COR-L47 (cell line): Measurements from ENCODE around the gene OTOP2.
"Not testable (repeated sequence)": the region's sequence is repeated elsewhere in the genome, so short reads cannot be mapped to it uniquely, and the experiment has no call there.

Experiments
- DNase-seq: peaks from one replicate; lab custom pipeline; 2025; lab: John Stamatoyannopoulos, UW

The OTOP2 gene

DNA sequence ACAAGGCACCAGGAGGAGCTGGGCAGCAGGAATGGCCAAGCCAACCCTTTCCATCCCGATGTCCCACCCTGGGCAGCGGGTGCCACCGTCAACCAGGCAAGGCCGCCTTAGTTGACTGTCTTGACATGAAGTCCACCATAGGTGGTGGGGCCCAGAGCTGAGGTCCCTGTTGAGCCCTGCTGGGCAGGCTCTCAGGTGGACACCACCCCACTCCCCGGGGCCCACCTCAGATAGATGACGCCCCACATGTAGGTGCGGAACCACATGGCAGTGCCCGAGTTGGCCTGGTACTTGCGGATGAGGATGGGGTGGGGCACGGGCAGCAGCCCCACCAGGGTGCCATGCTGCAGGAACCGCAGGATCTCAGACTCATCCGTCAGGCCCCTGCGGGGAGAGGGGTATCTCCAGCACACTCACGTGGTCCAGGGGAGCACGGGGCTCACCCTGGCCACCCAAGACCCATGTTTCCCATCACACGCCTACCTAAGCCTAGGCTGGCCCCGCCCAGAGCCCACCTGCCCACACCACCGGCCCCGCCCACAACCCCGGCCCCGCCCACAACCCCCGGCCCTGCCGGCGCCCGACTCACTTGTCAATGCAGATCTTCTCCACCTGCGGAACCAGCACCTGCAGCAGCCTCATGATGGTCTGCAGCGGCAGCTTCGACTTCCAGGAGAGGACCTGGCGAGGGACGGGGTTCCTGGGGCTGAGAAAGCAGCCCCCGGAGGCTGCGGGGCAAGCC is 27.8 kb downstream of the OTOP2 start:
- no peak for DNase-seq

DNA sequence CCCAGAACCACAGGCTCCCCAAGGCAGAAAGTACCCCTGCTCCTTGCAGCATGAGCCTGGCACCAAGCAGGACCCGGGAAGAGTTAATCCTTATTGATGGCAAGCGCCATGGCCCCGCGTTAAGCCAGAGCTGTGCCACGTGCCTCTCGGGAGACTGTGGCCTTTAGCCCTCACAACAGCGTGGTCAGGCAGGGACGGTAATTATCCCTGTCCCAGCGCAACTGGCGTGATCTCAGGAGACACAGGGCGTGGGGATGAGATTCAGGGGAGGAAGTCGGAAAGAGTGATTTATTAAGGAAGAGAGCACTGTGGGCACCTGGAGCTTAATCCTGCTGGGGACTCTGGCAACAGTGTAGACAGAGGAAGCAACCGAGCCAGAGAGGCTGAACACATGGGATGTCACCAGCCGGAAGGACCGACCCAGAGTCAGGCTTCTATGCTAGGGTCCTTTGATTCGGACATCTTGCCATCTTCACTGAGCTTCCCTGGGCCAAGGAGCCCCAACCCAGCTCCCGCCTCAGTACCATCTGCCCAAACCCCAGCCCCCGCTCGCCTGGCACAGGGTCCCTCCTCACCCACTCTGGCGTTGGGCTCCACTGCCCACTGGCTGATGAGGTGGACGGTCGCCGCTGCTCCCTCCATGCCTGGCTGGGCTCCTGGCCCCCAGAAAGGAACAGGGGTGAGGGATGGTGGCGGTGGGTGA is 28.5 kb downstream of the OTOP2 start:
- DNase-seq, result no peak

DNA sequence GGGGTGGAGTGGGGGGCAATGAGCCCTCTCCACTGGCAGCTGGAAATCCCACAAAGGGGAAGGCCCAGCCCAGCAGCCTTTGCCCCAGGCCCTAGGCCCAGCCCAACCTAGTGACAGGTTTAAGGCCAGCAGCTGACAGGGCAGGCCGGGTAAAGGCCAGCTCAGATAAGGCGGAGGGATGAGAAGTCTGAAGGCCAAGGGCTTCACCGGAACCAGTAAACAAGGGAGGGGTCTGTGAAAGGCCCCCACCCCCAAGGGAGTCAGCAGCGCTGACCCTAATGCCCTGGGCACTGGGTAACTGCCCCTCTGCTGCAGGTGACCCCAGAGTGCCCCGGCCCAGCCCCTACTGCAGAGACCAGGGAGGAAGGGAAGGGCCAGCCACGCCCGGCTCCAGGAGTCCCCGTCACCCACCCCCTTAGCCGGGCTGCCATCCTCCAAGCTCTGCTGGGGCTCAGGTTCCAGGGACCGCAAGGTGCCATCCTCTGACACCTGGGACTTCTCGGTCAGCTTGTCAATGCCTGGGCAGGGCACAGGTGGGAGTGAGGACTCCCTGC is 29.1 kb downstream of the OTOP2 start:
- no peak for DNase-seq

GRCh38 chr17:74954115-74954514 is 30.0 kb downstream of the OTOP2 start:
- no peak for DNase-seq

DNA sequence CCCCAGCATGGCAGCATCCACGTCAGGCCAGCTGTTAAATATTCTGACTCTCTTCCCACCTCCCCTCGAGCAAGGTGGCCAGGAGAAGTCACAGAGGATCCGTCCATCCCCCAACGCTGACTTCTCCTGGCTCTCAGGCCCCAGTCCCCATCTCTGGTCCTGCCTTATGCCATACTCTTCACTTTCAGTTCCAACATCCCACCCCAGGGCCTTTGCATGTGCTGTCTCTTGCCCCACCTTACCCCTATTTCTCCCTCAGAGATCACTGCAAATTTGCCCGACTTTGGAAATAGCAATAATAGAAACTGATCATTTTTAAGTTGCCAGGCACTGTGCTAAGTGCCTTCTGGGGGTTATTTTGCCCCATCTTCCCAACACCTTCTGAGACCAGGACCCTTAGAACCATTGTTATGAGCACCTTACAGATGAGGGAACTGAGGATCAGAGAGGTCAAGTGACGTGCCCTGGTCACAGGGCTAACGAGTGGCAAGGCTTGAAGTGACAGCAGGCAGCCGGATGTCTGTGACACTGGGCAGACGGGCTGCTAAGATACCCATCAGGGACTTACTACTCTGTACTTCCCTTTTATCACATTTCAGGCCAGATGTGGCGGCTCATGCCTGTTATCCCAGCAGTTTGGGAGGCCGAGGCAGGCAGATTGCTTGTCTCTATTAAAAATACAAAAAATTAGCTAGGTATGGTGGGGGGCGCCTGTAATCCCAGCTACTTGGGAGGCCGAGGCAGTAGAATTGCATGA is 30.8 kb downstream of the OTOP2 start:
- no peak for DNase-seq

- DNase-seq, result no peak
These were observed 32.0 kb downstream of the OTOP2 start for GRCh38 chr17:74956093-74956492.

DNA sequence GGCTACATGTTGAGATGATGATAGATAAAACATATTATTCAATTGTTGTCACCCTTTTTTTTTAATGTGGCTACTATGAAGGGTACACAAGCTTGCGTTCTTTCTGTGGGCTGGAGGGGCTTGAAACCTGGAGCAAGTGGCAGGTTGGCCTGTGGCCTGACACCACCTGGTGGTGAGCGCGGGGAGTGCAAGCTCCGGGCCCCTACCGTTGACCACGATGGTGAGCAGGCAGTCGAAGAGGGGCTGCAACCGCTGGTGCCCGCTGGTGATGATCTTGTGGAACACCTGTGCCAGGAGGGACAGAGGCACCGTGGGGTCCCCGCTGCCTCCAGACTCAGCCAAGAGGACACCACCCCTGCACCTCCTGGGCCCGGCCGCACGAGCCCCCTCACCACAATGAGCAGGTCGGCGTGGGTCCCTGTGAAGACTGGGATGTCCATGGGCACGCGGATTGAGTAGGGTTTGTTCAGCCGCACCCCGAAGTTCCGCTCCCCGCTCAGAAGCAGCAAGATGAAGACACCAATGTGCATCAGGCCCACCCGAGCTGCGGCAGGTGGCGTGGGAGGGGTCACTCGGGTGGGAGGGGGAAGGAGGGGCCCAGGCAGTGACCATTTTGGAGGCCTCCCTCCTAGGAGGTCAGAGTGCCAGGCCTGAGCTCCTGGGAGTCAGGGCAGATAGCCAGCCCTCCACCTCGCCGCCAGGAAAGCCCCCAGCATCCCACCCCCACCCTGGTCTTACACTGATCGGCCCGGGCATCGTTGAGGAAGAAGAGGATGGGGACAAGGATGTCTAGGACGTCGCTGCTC is 34.1 kb downstream of the OTOP2 start:
- peak; percentile 37 for DNase-seq

DNA sequence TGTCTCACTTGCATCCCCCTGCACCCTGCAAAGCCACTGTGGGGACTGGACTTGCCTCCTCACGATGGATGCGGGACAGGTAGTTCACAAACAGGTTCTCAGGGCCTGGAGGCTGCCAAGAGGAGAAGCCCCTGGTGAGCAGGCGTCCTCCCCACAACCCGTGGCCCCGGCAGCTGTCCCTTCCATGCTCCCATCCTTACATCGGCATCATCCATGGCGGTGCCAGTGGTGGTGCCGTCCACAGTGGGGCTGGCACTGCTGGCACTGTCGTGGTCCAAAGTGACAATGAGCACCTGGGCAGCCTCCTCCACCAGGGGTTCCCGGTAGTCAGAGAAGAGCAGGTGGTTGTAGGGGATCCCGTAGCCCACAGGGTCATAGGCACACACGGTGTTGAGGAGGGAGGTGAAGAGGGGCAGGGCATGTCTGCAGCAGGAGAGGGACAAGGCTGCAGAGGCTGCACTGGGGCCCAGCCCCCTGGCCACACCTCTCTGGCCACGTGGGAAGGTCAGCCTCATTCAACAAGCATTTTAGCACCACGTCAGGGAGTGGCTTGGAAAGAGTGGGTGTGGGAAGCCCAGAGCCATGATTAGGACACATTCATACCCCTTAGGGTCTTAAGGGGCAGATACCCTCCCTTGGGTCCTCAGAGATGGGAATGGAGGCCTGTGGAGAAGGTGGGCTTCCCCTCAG is 35.9 kb downstream of the OTOP2 start:
- DNase-seq, result no peak

DNA sequence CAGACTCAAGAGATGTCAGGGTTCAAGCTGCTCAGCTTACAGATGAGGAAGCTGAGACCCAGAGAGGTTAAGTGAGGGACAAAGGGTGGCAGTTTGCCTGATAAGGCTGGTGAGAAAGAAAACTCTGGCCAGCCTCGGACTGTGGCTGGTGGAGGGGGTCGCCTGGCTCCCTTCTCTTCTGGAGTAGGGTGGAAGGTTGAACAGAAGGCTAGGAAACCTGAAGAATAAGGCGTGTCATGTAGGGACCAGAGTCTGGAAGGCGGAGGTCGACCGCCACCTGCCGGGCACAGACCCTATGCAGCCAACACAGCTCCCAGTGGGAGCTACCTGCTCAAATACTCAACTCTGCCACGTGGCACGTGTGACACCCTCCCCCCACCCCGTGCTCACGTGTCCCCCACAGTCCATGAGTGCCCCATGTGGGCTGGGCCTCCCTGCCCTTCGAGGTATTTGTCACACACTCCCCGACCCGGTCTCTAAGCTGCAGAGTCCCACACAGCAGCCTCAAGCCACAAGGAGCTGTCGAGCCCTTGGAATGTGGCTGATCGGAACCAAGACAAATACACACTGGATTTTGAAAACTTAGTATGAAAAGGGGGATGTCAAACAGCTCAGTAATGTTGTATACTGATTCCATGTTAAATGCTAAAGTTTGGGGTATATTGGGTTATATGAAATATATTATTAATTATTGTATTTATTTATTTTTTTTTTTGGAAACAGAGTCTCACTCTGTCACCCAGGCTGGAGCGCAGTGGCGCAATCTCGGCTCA is 36.7 kb downstream of the OTOP2 start:
- no peak for DNase-seq

GRCh38 chr17:74961657-74962350 is 37.7 kb downstream of the OTOP2 start:
- DNase-seq, result peak; percentile 83

DNA sequence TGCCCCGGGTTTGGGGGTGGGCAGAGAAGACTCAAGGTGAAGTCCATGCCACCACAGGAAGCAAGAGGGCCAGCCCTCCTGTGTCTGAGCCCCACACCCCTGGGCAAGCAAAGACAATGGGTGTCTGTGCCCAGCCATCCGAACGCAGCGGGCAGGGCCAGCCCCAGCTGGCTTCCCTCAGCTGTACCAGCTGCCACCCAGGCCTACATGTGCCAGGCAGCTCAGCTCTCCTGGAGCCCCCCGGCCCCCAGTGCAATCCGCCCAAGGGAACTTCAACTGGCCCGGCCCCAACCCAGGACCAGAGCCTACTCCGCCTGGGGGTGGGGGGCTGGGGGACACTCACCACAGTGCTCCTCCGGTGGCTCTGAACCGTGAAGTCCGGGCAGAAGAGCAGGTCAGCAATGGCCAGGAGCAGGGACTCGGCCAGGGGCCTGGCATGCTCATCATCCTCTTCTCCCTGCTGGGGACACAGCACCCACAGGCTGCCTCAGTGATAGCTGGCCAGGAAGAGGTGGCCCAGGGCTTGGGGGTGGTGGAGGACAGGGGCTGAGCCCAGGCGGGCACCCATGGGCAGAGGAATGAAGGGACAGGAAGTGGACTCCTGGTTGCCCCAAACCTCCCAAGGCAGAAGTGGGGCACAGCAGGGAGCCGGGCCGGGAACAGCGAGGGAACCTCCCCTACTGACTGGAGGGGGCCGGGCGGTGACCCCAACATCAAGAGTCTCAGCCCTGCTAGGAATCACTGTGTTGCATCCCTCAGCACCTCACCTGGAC is 38.7 kb downstream of the OTOP2 start:
- no peak for DNase-seq

DNA sequence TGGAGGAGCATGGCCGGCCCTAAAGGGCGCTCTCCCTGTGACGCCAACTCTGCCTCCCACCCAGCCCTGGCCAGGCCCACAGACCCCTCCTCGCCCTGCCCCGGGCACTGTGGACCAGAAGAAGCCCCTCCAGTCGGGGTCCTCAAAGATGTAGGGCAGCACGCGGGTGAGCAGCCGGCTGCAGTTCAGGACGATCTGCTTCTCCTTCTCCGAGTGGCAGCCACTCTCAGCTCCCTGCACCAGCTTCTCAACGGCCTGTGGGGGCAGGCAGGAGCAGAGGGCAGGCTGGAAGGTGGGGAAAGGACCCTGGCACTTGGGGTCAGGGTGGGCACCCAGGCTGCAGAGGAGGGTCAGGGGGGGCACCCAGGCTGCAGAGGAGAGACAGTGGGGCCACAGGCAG is 39.6 kb downstream of the OTOP2 start:
- no peak for DNase-seq

GRCh38 chr17:74964246-74964761 is 40.2 kb downstream of the OTOP2 start:
- DNase-seq, result no peak

DNA sequence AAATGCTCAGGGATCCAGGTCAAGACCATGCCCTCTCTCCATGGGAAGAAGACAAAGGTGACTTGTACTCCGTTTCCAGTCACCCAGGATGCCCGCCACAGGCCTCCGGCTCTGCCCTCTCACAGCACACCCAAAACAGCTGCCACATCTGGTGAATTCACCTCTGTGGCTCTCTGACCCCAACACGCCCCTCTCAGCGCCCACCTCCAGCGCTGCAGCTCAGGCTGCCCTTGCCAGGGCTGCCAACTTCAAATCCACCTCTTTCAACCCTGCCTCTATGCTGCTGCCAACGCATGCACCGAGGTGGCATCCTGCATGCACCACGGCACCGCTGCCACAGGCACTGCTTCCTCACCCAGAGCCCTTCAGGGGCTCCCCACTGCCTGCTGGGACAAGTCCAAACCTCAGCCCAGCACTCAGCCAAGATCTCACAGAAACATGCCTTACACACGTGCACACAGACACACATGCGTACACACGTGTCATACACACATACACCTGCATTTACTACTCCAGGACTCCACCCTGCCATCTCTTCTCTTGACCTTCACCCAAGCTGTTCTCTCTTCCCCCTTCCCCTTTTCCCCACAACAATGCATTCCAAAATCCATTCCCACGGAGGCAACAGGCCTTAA is 41.0 kb downstream of the OTOP2 start:
- DNase-seq, result no peak

- DNase-seq, result no peak
These were observed 44.3 kb downstream of the OTOP2 start for GRCh38 chr17:74968361-74968780.

DNA sequence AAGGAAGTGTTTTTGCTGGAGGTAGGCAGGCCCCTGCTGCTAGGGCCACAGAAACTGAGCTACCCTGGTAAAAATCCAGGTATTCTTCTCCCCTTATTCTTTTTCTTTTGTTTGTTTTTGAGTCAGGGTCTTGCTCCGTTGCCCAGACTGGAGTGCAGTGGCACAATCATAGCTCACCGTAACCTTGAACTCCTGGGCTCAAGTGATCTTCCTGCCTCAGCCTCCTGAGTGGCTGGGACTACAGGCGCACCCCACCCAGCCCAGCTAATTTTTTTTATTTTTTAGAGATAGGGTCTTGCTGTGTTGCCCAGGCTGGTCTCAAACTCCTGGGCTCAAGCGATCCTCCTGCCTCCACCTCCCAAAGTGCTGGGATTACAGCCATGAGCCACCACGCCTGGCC is 45.4 kb downstream of the OTOP2 start:
- not testable (repeated sequence) for DNase-seq

- no peak for DNase-seq
These were observed 46.3 kb downstream of the OTOP2 start for GRCh38 chr17:74970395-74970794.
